HFFc6 (cell line): ENCODE measurements around the gene NAA38. TPM values are rescaled to one million over a fixed set of nuclear protein-coding genes. Genes with fewer than 3 reads are reported as not detected.

ENCODE experiments used
- DNase-seq: peaks from one replicate; pipeline ENCODE4 v3.0.0-alpha.2; 2018
- H3K27ac Mint-ChIP-seq: 2 replicates; pipeline ENCODE4 v1.8.0; 2020; ENCODE audit warnings: mild to moderate bottlenecking, mixed read lengths
- H3K27me3 Mint-ChIP-seq: 2 replicates; pipeline ENCODE4 v1.8.0; 2021; ENCODE audit warnings: mild to moderate bottlenecking, moderate library complexity, mixed read lengths; ENCODE audit not compliant: insufficient read depth
- H3K36me3 Mint-ChIP-seq: 2 replicates; pipeline ENCODE4 v1.8.0; 2021; ENCODE audit warnings: low read depth, mixed read lengths
- H3K4me1 Mint-ChIP-seq: 2 replicates; pipeline ENCODE4 v1.8.0; 2020; ENCODE audit warnings: low read depth, mixed read lengths
- H3K4me3 Mint-ChIP-seq: 2 replicates; pipeline ENCODE4 v1.8.0; 2020; ENCODE audit warnings: mild to moderate bottlenecking, moderate library complexity, mixed read lengths
- H3K9me3 Mint-ChIP-seq: 2 replicates; pipeline ENCODE4 v1.8.0; 2020; ENCODE audit warnings: mild to moderate bottlenecking, mixed read lengths
- total RNA-seq, 6 experiments: library from RNA; stranded (reverse); fragmentation: NEBNext Ultra II Directional; extraction: Animal tissue kit (Norgen Biotek cat#: 25700); gene quantifications; 2 replicates in 1 of 6; 3 replicates in 5 of 6; pipeline ENCODE4 v1.2.3, GENCODE V29; 2021
- TF ChIP-seq, protein P1 (sequence below): fragments of 200-600 bp; sonication (generic); IDR thresholded peaks from 2 replicates; pipeline ENCODE4 v1.5.0; 2021; ENCODE audit warnings: antibody characterized with exemption, mild to moderate bottlenecking

The NAA38 gene
- total RNA-seq, 6 experiments from 2014 or later: 104 to 122 (median 107) TPM

DNA sequence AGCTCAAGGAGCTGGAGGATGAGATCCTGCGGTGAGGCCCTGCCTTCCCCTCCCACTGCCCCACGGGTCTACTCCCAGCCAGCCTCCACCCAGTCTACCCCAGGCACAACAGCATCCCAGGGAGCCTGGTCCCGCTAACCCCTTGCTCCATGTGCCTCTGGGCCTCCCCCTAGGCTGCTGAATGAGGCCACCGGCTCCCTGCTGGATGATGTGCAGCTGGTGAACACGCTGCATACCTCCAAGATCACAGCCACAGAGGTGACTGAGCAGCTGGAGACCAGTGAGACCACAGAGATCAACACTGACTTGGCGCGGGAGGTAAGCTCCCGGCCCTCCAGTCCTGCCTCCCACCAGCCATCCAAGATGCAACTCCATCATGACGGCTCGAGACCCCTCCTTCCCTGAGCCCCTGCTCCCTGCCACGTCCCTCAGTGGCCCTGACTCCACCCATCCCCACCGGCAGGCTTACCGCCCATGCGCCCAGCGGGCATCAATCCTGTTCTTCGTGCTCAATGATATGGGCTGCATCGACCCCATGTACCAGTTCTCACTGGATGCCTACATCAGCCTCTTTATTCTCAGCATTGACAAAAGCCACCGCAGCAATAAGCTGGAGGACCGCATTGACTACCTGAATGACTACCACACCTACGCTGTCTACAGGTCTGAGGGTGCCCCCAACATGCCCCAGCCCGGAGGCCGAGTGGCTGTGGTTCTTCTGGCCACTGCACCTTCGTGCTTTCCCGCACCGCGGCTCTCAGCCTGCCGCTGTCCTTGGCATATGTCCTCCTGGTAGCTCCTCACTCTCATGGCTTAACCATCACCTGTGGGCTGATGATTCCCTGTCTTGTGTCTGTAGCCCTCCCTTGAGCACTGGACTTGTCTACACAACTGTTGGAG lies 38.4 kb downstream of the NAA38 start:
- H3K4me3 Mint-ChIP-seq: no peak overlapping the region
- peaks cover 32% of the 10 kb centered on the region for H3K27me3 Mint-ChIP-seq
- no peaks in the 10 kb centered on the region for H3K9me3 Mint-ChIP-seq
- peaks cover 3% of the 10 kb centered on the region; the same call in 1 of the 2 replicates for H3K4me1 Mint-ChIP-seq
- no peak for DNase-seq
- no peak overlapping the region for H3K27ac Mint-ChIP-seq
- no peaks in the 10 kb centered on the region for H3K36me3 Mint-ChIP-seq
- TF ChIP-seq, protein P1, sequence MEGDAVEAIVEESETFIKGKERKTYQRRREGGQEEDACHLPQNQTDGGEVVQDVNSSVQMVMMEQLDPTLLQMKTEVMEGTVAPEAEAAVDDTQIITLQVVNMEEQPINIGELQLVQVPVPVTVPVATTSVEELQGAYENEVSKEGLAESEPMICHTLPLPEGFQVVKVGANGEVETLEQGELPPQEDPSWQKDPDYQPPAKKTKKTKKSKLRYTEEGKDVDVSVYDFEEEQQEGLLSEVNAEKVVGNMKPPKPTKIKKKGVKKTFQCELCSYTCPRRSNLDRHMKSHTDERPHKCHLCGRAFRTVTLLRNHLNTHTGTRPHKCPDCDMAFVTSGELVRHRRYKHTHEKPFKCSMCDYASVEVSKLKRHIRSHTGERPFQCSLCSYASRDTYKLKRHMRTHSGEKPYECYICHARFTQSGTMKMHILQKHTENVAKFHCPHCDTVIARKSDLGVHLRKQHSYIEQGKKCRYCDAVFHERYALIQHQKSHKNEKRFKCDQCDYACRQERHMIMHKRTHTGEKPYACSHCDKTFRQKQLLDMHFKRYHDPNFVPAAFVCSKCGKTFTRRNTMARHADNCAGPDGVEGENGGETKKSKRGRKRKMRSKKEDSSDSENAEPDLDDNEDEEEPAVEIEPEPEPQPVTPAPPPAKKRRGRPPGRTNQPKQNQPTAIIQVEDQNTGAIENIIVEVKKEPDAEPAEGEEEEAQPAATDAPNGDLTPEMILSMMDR: no peak

DNA sequence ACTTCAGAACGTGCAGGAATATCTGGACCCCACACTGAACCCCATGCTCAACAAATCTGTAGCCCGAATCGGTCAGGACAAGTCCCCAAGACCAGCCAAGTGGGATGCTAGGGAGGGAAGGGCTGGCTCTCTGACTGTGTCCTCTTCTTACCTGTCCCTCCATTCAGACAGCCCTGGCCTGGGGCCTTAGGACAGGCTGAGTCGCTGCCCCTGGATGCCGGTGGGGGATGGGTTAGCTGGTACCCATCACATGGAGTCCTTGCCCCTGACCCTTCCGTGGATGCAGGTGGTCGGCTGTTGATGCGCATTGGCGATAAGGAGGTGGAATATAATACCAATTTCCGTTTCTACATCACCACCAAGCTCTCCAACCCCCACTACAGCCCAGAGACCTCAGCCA lies 39.3 kb downstream of the NAA38 start:
- TF ChIP-seq, protein P1: no peak
- no peak overlapping the region for H3K27ac Mint-ChIP-seq
- no peak for DNase-seq
- H3K4me3 Mint-ChIP-seq: no peak overlapping the region
- H3K36me3 Mint-ChIP-seq: no peaks in the 10 kb centered on the region
- peaks cover 32% of the 10 kb centered on the region for H3K27me3 Mint-ChIP-seq
- H3K4me1 Mint-ChIP-seq: no peaks in the 10 kb centered on the region
- H3K9me3 Mint-ChIP-seq: no peaks in the 10 kb centered on the region

DNA sequence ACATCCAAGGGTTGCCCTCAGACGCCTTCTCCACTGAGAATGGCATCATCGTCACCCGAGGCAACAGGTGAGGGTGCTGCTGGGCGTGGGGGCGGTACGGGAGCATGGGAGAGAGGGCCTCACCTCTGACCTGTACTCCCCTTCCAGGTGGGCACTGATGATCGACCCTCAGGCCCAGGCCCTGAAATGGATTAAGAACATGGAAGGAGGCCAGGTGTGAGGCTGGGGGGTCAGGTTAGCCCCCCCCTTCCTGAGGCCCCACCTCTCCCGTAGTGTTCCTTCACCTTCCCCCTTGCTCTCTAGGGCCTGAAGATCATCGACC lies 39.8 kb downstream of the NAA38 start:
- TF ChIP-seq, protein P1: no peak
- H3K4me1 Mint-ChIP-seq: no peaks in the 10 kb centered on the region
- H3K27ac Mint-ChIP-seq: no peak overlapping the region
- no peak for DNase-seq
- no peak overlapping the region for H3K4me3 Mint-ChIP-seq
- H3K36me3 Mint-ChIP-seq: no peaks in the 10 kb centered on the region
- H3K9me3 Mint-ChIP-seq: no peaks in the 10 kb centered on the region
- peaks cover 32% of the 10 kb centered on the region for H3K27me3 Mint-ChIP-seq

DNA sequence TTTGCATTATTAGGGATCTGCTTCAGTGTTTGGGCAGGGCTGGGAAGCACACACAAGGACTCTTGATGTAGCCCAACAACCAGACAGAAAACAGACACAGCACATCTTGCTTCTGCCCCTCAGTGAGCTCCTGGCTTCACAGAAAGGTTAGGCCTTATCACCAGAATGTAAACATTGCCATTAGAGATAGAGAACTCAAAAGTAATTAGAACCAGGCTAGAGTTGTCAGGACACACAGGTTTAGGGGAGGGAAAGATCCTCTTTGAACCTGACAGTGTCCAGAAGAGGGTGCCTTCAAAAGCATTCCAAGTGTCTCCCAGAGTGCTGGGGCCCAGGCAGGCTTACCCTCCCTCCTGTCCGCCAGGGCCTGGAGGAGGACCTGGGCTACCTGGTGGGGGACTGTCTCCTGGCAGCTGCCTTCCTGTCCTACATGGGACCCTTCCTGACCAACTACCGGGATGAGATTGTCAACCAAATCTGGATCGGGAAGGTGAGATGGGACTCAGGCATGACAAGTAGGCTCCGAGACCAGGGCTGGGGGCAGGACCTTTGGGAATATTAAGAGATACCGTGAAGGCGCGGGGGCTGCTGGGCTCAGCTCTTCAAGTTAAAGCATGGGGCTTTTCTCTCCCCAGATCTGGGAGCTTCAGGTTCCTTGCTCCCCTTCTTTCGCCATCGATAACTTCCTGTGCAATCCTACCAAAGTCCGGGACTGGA lies 40.3 kb downstream of the NAA38 start:
- DNase-seq: no peak
- Mint-ChIP-seq H3K27me3 (peaks cover 33% of the 10 kb centered on the region), H3K27ac (no peak overlapping the region), H3K4me1 (no peaks in the 10 kb centered on the region), H3K36me3 (no peaks in the 10 kb centered on the region), H3K9me3 (no peaks in the 10 kb centered on the region), H3K4me3 (no peak overlapping the region)
- TF ChIP-seq, protein P1: no peak

DNA sequence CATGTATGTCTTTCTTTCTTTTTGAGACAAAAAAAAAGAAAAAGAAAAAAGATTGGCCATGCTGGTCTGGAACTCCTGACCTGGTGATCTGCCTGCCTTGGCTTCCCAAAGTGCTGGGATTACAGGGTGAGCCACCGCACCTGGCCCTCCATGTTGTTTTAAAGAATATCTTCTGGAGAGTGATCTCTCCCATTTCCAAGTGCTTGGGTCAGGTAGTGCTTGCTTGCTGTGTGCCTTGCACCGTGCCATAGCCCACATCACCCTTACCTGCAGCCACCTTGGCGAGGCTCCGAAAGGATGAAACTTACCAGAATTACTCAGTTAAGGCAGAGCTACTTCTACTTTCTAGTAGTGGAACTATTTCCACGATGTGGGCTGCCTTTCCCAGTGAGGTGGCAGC lies 42.4 kb downstream of the NAA38 start:
- Mint-ChIP-seq H3K9me3 (no peaks in the 10 kb centered on the region), H3K4me3 (no peak overlapping the region), H3K27me3 (peaks cover 26% of the 10 kb centered on the region), H3K4me1 (no peaks in the 10 kb centered on the region), H3K27ac (no peak overlapping the region), H3K36me3 (no peaks in the 10 kb centered on the region)
- TF ChIP-seq, protein P1: no peak
- no peak for DNase-seq
